Measurements from ENCODE around the gene BST1.

GRCh38 chr4:15765910-15766697 lies 63.2 kb downstream of the BST1 start:
- no peak for TF ChIP-seq EP300 (IDR thresholded peaks at IDR 0.05)
- TF ChIP-seq CTCF (IDR thresholded peaks at IDR 0.05): no peak

Data from upper lobe of left lung (tissue), 4 donors.